IPS-20b (cell line): Measurements from ENCODE around the gene EXOC4.

Experiments used
- H3K27ac ChIP-seq: one replicate; pipeline ENCODE4 v1.5.1; 2013; ENCODE audit warnings: low read length
- H3K27me3 ChIP-seq: 2 replicates; pipeline ENCODE4 v1.6.1; 2013; ENCODE audit warnings: mild to moderate bottlenecking, low read length, inconsistent platforms; ENCODE audit not compliant: insufficient read depth
- H3K36me3 ChIP-seq: 2 replicates; pipeline ENCODE4 v1.6.1; 2013; ENCODE audit warnings: low read depth, mild to moderate bottlenecking, inconsistent platforms, low read length, moderate library complexity; ENCODE audit not compliant: insufficient read depth
- H3K4me1 ChIP-seq: 2 replicates; pipeline ENCODE4 v1.6.1; 2013; ENCODE audit warnings: mild to moderate bottlenecking, control low read depth, inconsistent platforms, low read length, moderate library complexity; ENCODE audit not compliant: insufficient read depth
- H3K4me3 ChIP-seq: 2 replicates; pipeline ENCODE4 v1.5.1; 2013; ENCODE audit warnings: mild to moderate bottlenecking, low read length, inconsistent platforms
- H3K9ac ChIP-seq: 2 replicates; pipeline ENCODE4 v1.6.1; 2013; ENCODE audit warnings: low read depth, mild to moderate bottlenecking, inconsistent platforms, low read length, moderate library complexity
- H3K9me3 ChIP-seq: 2 replicates; pipeline ENCODE4 v1.6.1; 2013; ENCODE audit warnings: mild to moderate bottlenecking, low read depth, low read length, inconsistent platforms; ENCODE audit not compliant: insufficient read depth

Gene EXOC4

GRCh38 chr7:133246558-133246957 is 6.3 kb upstream of the EXOC4 start:
- Histone ChIP-seq H3K4me1 (no peaks in the 10 kb centered on the region), H3K9ac (no peak overlapping the region), H3K27ac (no peak overlapping the region), H3K36me3 (no peaks in the 10 kb centered on the region), H3K4me3 (no peak overlapping the region), H3K27me3 (no peaks in the 10 kb centered on the region), H3K9me3 (no peaks in the 10 kb centered on the region)

GRCh38 chr7:133248901-133249300 is 4.0 kb upstream of the EXOC4 start:
- Histone ChIP-seq H3K27me3 (no peaks in the 10 kb centered on the region), H3K4me1 (0 out of 2 replicates have a peak, but pooled peaks cover 1% of the 10 kb centered on the region)

GRCh38 chr7:133252506-133252857 is 396 bp upstream of the EXOC4 start:
- H3K4me3 ChIP-seq = peak overlapping the region; percentile 33; the same call in 1 of the 2 replicates
- H3K27ac ChIP-seq = no peak overlapping the region
- no peaks in the 10 kb centered on the region for H3K27me3 ChIP-seq
- H3K9ac ChIP-seq = no peak overlapping the region
- H3K9me3 ChIP-seq = no peaks in the 10 kb centered on the region
- H3K36me3 ChIP-seq = no peaks in the 10 kb centered on the region
- H3K4me1 ChIP-seq = 0 out of 2 replicates have a peak, but pooled peaks cover 5% of the 10 kb centered on the region

More at GRCh38 chr7:133248901-133249300, 4.0 kb upstream of the EXOC4 start:
- no peaks in the 10 kb centered on the region for H3K9me3 ChIP-seq
- H3K36me3 ChIP-seq = no peaks in the 10 kb centered on the region
- no peak overlapping the region for H3K27ac ChIP-seq
- H3K4me3 ChIP-seq = no peak overlapping the region
- H3K9ac ChIP-seq = no peak overlapping the region

- peak overlapping the region; percentile 95 for H3K9ac ChIP-seq
- peak overlapping the region; percentile 41 for H3K27ac ChIP-seq
- H3K4me1 ChIP-seq = 0 out of 2 replicates have a peak, but pooled peaks cover 5% of the 10 kb centered on the region
- no peaks in the 10 kb centered on the region for H3K27me3 ChIP-seq
- no peaks in the 10 kb centered on the region for H3K9me3 ChIP-seq
- H3K36me3 ChIP-seq = no peaks in the 10 kb centered on the region
- H3K4me3 ChIP-seq = peak overlapping the region; percentile 95
Measured at GRCh38 chr7:133253519-133253875, 619 bp downstream of the EXOC4 start.

GRCh38 chr7:133255486-133255885 is 2.6 kb downstream of the EXOC4 start:
- Histone ChIP-seq H3K4me1 (0 out of 2 replicates have a peak, but pooled peaks cover 5% of the 10 kb centered on the region), H3K9me3 (no peaks in the 10 kb centered on the region), H3K9ac (no peak overlapping the region)

GRCh38 chr7:133258174-133258573 is 5.3 kb downstream of the EXOC4 start:
- Histone ChIP-seq H3K9ac (no peak overlapping the region), H3K27ac (no peak overlapping the region), H3K4me1 (0 out of 2 replicates have a peak, but pooled peaks cover 5% of the 10 kb centered on the region), H3K9me3 (no peaks in the 10 kb centered on the region), H3K27me3 (no peaks in the 10 kb centered on the region), H3K36me3 (no peaks in the 10 kb centered on the region), H3K4me3 (no peak overlapping the region)

More at GRCh38 chr7:133255486-133255885, 2.6 kb downstream of the EXOC4 start:
- Histone ChIP-seq H3K27me3 (no peaks in the 10 kb centered on the region), H3K4me3 (no peak overlapping the region), H3K27ac (no peak overlapping the region), H3K36me3 (no peaks in the 10 kb centered on the region)

- H3K9me3 ChIP-seq = no peaks in the 10 kb centered on the region
- H3K36me3 ChIP-seq = no peaks in the 10 kb centered on the region
- H3K27ac ChIP-seq = no peak overlapping the region
- peaks cover 8% of the 10 kb centered on the region; the same call in 1 of the 2 replicates for H3K4me1 ChIP-seq
- H3K9ac ChIP-seq = no peak overlapping the region
- H3K4me3 ChIP-seq = no peak overlapping the region
- no peaks in the 10 kb centered on the region for H3K27me3 ChIP-seq
Measured at GRCh38 chr7:133265821-133266220, 12.9 kb downstream of the EXOC4 start.

- Histone ChIP-seq H3K9ac (no peak overlapping the region), H3K27ac (no peak overlapping the region), H3K36me3 (no peaks in the 10 kb centered on the region), H3K4me1 (peaks cover 8% of the 10 kb centered on the region; the same call in 1 of the 2 replicates), H3K27me3 (no peaks in the 10 kb centered on the region), H3K4me3 (no peak overlapping the region), H3K9me3 (no peaks in the 10 kb centered on the region)
Measured at GRCh38 chr7:133268355-133268754, 15.5 kb downstream of the EXOC4 start.

- Histone ChIP-seq H3K4me3 (no peak overlapping the region), H3K4me1 (peaks cover 8% of the 10 kb centered on the region; the same call in 1 of the 2 replicates), H3K27ac (no peak overlapping the region), H3K27me3 (no peaks in the 10 kb centered on the region), H3K9me3 (no peaks in the 10 kb centered on the region), H3K36me3 (peaks cover 19% of the 10 kb centered on the region), H3K9ac (no peak overlapping the region)
Measured at GRCh38 chr7:133272336-133272735, 19.5 kb downstream of the EXOC4 start.

- Histone ChIP-seq H3K27me3 (no peaks in the 10 kb centered on the region), H3K9ac (no peak overlapping the region), H3K36me3 (peaks cover 26% of the 10 kb centered on the region), H3K9me3 (no peaks in the 10 kb centered on the region), H3K4me3 (no peak overlapping the region), H3K27ac (no peak overlapping the region), H3K4me1 (peaks cover 8% of the 10 kb centered on the region; the same call in 1 of the 2 replicates)
Measured at GRCh38 chr7:133273227-133273626, 20.3 kb downstream of the EXOC4 start.

GRCh38 chr7:133274265-133274664 is 21.4 kb downstream of the EXOC4 start:
- H3K9ac ChIP-seq = no peak overlapping the region
- no peaks in the 10 kb centered on the region for H3K27me3 ChIP-seq
- no peaks in the 10 kb centered on the region for H3K9me3 ChIP-seq
- H3K36me3 ChIP-seq = peaks cover 30% of the 10 kb centered on the region
- H3K4me1 ChIP-seq = peaks cover under 1% of the 10 kb centered on the region; the same call in 1 of the 2 replicates
- H3K27ac ChIP-seq = no peak overlapping the region
- no peak overlapping the region for H3K4me3 ChIP-seq

- no peak overlapping the region for H3K4me3 ChIP-seq
- H3K27ac ChIP-seq = no peak overlapping the region
- H3K9me3 ChIP-seq = no peaks in the 10 kb centered on the region
- no peaks in the 10 kb centered on the region for H3K4me1 ChIP-seq
- H3K9ac ChIP-seq = no peak overlapping the region
- no peaks in the 10 kb centered on the region for H3K27me3 ChIP-seq
- peaks cover 30% of the 10 kb centered on the region for H3K36me3 ChIP-seq
Measured at GRCh38 chr7:133275008-133275407, 22.1 kb downstream of the EXOC4 start.
